Measurements from ENCODE around the gene DLG2. TPM values are rescaled to one million over a fixed set of nuclear protein-coding genes. Genes with fewer than 3 reads are reported as not detected.

DLG2 gene
- total and polyA plus RNA-seq, 4 experiments from 2014 or later, result 0.78 to 2.7 (median 1.9) TPM

GRCh38 chr11:84412862-84413261 is 1214.3 kb downstream of the DLG2 start:
- Mint-ChIP-seq H3K27ac (no peak overlapping the region), H3K9me3 (peaks cover 3 to 20% (median 12%) of the 10 kb centered on the region in 8 donors), H3K4me1 (no peaks in the 10 kb centered on the region), H3K4me3 (no peak overlapping the region), H3K36me3 (no peaks in the 10 kb centered on the region), H3K27me3 (no peaks in the 10 kb centered on the region)
- no peaks in the 10 kb centered on the region for H3K9me3 ChIP-seq (ENCODE audit: control insufficient read depth in 1 of 2, low read length in 2 of 2)
- H3K27me3 ChIP-seq (ENCODE audit: insufficient read depth, low read length), result no peaks in the 10 kb centered on the region
- no peak for DNase-seq
- H3K27ac ChIP-seq (ENCODE audit: low read depth, low read length), result no peak overlapping the region
- H3K4me3 ChIP-seq (ENCODE audit: low read length in 2 of 2), result no peak overlapping the region
- CTCF ChIA-PET (ENCODE audit: partially characterized antibody), result no interaction called here
- no peaks in the 10 kb centered on the region for H3K36me3 ChIP-seq (ENCODE audit: insufficient read depth, low read length)
- POLR2A ChIA-PET (ENCODE audit: partially characterized antibody), result no interaction called here
- no peaks in the 10 kb centered on the region for H3K4me1 ChIP-seq (ENCODE audit: insufficient read depth, low read length)
- intact Hi-C loops (cut with micrococcal nuclease), result no loop called here

- H3K9me3 ChIP-seq (ENCODE audit: control insufficient read depth in 1 of 2, low read length in 2 of 2), result no peaks in the 10 kb centered on the region
- no peak overlapping the region for H3K4me3 Mint-ChIP-seq
- no peak for DNase-seq
- no peak overlapping the region for H3K4me3 ChIP-seq (ENCODE audit: low read length in 2 of 2)
- POLR2A ChIA-PET (ENCODE audit: partially characterized antibody), result no interaction called here
- peaks cover 5 to 18% (median 12%) of the 10 kb centered on the region in 8 donors for H3K9me3 Mint-ChIP-seq
- intact Hi-C loops (cut with micrococcal nuclease), result no loop called here
- H3K27ac ChIP-seq (ENCODE audit: low read depth, low read length), result no peak overlapping the region
- H3K27ac Mint-ChIP-seq, result no peak overlapping the region
- no peaks in the 10 kb centered on the region for H3K27me3 ChIP-seq (ENCODE audit: insufficient read depth, low read length)
- no peaks in the 10 kb centered on the region for H3K4me1 ChIP-seq (ENCODE audit: insufficient read depth, low read length)
- H3K36me3 ChIP-seq (ENCODE audit: insufficient read depth, low read length), result no peaks in the 10 kb centered on the region
- no peaks in the 10 kb centered on the region for H3K4me1 Mint-ChIP-seq
- CTCF ChIA-PET (ENCODE audit: partially characterized antibody), result no interaction called here
- H3K36me3 Mint-ChIP-seq, result no peaks in the 10 kb centered on the region
- H3K27me3 Mint-ChIP-seq, result no peaks in the 10 kb centered on the region
These were observed 1218.2 kb downstream of the DLG2 start for GRCh38 chr11:84408946-84409411.

- Mint-ChIP-seq H3K4me3 (no peak overlapping the region), H3K9me3 (peaks cover 8 to 25% (median 13%) of the 10 kb centered on the region in 8 donors), H3K27me3 (no peaks in the 10 kb centered on the region), H3K36me3 (no peaks in the 10 kb centered on the region), H3K27ac (no peak overlapping the region), H3K4me1 (no peaks in the 10 kb centered on the region)
- H3K4me1 ChIP-seq (ENCODE audit: insufficient read depth, low read length), result no peaks in the 10 kb centered on the region
- H3K9me3 ChIP-seq (ENCODE audit: control insufficient read depth in 1 of 2, low read length in 2 of 2), result no peaks in the 10 kb centered on the region
- intact Hi-C loops (cut with micrococcal nuclease), result no loop called here
- H3K4me3 ChIP-seq (ENCODE audit: low read length in 2 of 2), result no peak overlapping the region
- H3K27me3 ChIP-seq (ENCODE audit: insufficient read depth, low read length), result no peaks in the 10 kb centered on the region
- H3K36me3 ChIP-seq (ENCODE audit: insufficient read depth, low read length), result no peaks in the 10 kb centered on the region
- ChIA-PET CTCF (ENCODE audit: partially characterized antibody) (no interaction called here), POLR2A (ENCODE audit: partially characterized antibody) (no interaction called here)
- no peak overlapping the region for H3K27ac ChIP-seq (ENCODE audit: low read depth, low read length)
- no peak for DNase-seq
These were observed 1220.1 kb downstream of the DLG2 start for GRCh38 chr11:84407091-84407490.

- Mint-ChIP-seq H3K27ac (no peak overlapping the region), H3K9me3 (peaks cover under 1 to 10% (median 3%) of the 10 kb centered on the region in 8 donors), H3K27me3 (no peaks in the 10 kb centered on the region), H3K4me1 (no peaks in the 10 kb centered on the region), H3K36me3 (no peaks in the 10 kb centered on the region), H3K4me3 (no peak overlapping the region)
- Histone ChIP-seq H3K4me1 (ENCODE audit: insufficient read depth, low read length) (no peaks in the 10 kb centered on the region), H3K27me3 (ENCODE audit: insufficient read depth, low read length) (no peaks in the 10 kb centered on the region), H3K9me3 (ENCODE audit: control insufficient read depth in 1 of 2, low read length in 2 of 2) (no peaks in the 10 kb centered on the region), H3K4me3 (ENCODE audit: low read length in 2 of 2) (no peak overlapping the region), H3K36me3 (ENCODE audit: insufficient read depth, low read length) (no peaks in the 10 kb centered on the region), H3K27ac (ENCODE audit: low read depth, low read length) (no peak overlapping the region)
- DNase-seq, result no peak
- POLR2A ChIA-PET (ENCODE audit: partially characterized antibody), result no interaction called here
- CTCF ChIA-PET (ENCODE audit: partially characterized antibody), result interaction anchor here (1.4 kb wide), 1 partner anchor 13 kb away, joined by 4 read pairs; no protein-coding TSS in a partner anchor
- intact Hi-C loops (cut with micrococcal nuclease), result no loop called here
These were observed 1229.0 kb downstream of the DLG2 start for GRCh38 chr11:84398017-84398626.

GRCh38 chr11:84396521-84396920 is 1230.6 kb downstream of the DLG2 start:
- H3K4me3 Mint-ChIP-seq, result no peak overlapping the region
- no peak overlapping the region for H3K27ac ChIP-seq (ENCODE audit: low read depth, low read length)
- H3K27ac Mint-ChIP-seq, result no peak overlapping the region
- no peaks in the 10 kb centered on the region for H3K27me3 Mint-ChIP-seq
- H3K4me1 Mint-ChIP-seq, result no peaks in the 10 kb centered on the region
- H3K27me3 ChIP-seq (ENCODE audit: insufficient read depth, low read length), result no peaks in the 10 kb centered on the region
- no peaks in the 10 kb centered on the region for H3K36me3 Mint-ChIP-seq
- peaks cover 0 to 4% (median 3%) of the 10 kb centered on the region in 8 donors for H3K9me3 Mint-ChIP-seq
- CTCF ChIA-PET (ENCODE audit: partially characterized antibody), result interaction anchor here (0.5 kb wide), 1 partner anchor 191 kb away, joined by 3 read pairs; no protein-coding TSS in a partner anchor
- H3K4me3 ChIP-seq (ENCODE audit: low read length in 2 of 2), result no peak overlapping the region
- DNase-seq, result no peak
- no peaks in the 10 kb centered on the region for H3K9me3 ChIP-seq (ENCODE audit: control insufficient read depth in 1 of 2, low read length in 2 of 2)
- H3K4me1 ChIP-seq (ENCODE audit: insufficient read depth, low read length), result no peaks in the 10 kb centered on the region
- POLR2A ChIA-PET (ENCODE audit: partially characterized antibody), result no interaction called here
- intact Hi-C loops (cut with micrococcal nuclease), result no loop called here
- H3K36me3 ChIP-seq (ENCODE audit: insufficient read depth, low read length), result no peaks in the 10 kb centered on the region

DNA sequence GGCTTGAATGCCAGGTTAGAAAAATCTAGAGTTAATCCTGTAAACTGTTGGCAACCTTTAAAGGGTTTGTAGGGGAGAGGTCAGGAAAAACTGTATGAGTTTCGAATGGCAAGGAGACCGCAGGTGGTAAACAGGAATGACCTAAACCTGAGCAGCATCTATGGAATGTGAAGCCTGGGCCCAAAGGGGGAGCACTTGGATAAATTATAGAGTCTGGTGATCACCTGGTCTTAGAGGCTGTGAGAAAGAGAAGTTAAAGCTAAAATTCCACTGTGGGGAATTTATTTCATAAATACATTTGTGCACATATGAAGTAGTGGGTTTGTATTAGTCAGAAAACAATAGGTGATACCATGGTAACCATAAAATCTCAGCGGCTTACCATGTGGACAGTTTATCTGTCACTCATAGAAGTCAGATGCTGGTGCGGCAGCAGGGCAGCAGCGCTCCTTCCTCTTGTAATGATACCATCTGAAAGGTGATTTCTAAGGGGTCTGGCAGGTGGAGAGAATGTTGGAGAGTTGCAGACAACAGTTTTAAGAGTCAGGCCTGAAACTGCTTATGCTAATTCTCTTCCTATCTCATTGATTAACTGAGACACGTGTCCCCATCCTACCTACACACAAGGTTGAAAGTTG is 1236.6 kb downstream of the DLG2 start:
- no peak overlapping the region for H3K4me3 ChIP-seq (ENCODE audit: low read length in 2 of 2)
- no peak overlapping the region for H3K27ac ChIP-seq (ENCODE audit: low read depth, low read length)
- intact Hi-C loops (cut with micrococcal nuclease), result no loop called here
- Mint-ChIP-seq H3K36me3 (no peaks in the 10 kb centered on the region), H3K27me3 (no peaks in the 10 kb centered on the region), H3K4me3 (no peak overlapping the region), H3K9me3 (peaks cover 0 to 6% (median 0%) of the 10 kb centered on the region in 8 donors), H3K4me1 (no peaks in the 10 kb centered on the region), H3K27ac (no peak overlapping the region)
- CTCF ChIA-PET (ENCODE audit: partially characterized antibody), result no interaction called here
- no peaks in the 10 kb centered on the region for H3K4me1 ChIP-seq (ENCODE audit: insufficient read depth, low read length)
- no peaks in the 10 kb centered on the region for H3K27me3 ChIP-seq (ENCODE audit: insufficient read depth, low read length)
- no peaks in the 10 kb centered on the region for H3K9me3 ChIP-seq (ENCODE audit: control insufficient read depth in 1 of 2, low read length in 2 of 2)
- no peak for DNase-seq
- POLR2A ChIA-PET (ENCODE audit: partially characterized antibody), result no interaction called here
- no peaks in the 10 kb centered on the region for H3K36me3 ChIP-seq (ENCODE audit: insufficient read depth, low read length)

DNA sequence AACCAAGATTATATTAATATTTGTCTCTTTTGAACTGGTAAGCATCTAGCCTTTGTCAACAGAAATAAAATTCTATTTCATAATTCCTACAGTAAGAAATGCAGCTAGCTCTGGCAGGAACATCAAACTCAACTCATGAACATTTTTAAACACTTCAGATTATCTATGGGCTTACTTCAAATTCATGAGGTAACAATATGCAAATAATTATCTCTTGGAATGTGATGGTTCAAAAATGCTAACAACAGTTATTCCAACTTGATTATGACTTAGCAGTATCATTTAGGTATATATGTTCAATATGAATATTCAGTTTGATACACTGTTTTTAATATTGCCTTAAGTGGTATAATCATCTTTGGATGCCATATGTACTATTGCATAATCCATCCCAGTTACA is 1237.4 kb downstream of the DLG2 start:
- no peaks in the 10 kb centered on the region for H3K36me3 Mint-ChIP-seq
- H3K9me3 Mint-ChIP-seq, result peaks cover 0 to 4% (median 0%) of the 10 kb centered on the region in 8 donors
- H3K4me1 ChIP-seq (ENCODE audit: insufficient read depth, low read length), result no peaks in the 10 kb centered on the region
- no peak overlapping the region for H3K4me3 Mint-ChIP-seq
- no peaks in the 10 kb centered on the region for H3K4me1 Mint-ChIP-seq
- no peak overlapping the region for H3K4me3 ChIP-seq (ENCODE audit: low read length in 2 of 2)
- no peaks in the 10 kb centered on the region for H3K9me3 ChIP-seq (ENCODE audit: control insufficient read depth in 1 of 2, low read length in 2 of 2)
- POLR2A ChIA-PET (ENCODE audit: partially characterized antibody), result no interaction called here
- no peaks in the 10 kb centered on the region for H3K27me3 ChIP-seq (ENCODE audit: insufficient read depth, low read length)
- CTCF ChIA-PET (ENCODE audit: partially characterized antibody), result no interaction called here
- no peaks in the 10 kb centered on the region for H3K27me3 Mint-ChIP-seq
- DNase-seq, result no peak
- intact Hi-C loops (cut with micrococcal nuclease), result no loop called here
- no peak overlapping the region for H3K27ac Mint-ChIP-seq
- H3K27ac ChIP-seq (ENCODE audit: low read depth, low read length), result no peak overlapping the region
- no peaks in the 10 kb centered on the region for H3K36me3 ChIP-seq (ENCODE audit: insufficient read depth, low read length)

All from CD4-positive, alpha-beta memory T cell (primary cell).